GM20431 (cell line): Measurements from ENCODE around the gene VGLL3.

ENCODE experiments used
- in situ Hi-C: fragments of 300-500 bp; cut with MseI, MboI; formaldehyde crosslinking; loops from one replicate; pipeline ENCODE4 v1.15.0; 2020; ENCODE audit warnings: low sequenced_read_pairs; ENCODE audit not compliant: unreplicated experiment

The VGLL3 gene

GRCh38 chr3:86960550-86960949 is 30.4 kb downstream of the VGLL3 start:
- in situ Hi-C loops = loop anchor here (25.0 kb wide), 1 partner anchor 202 kb away; no protein-coding TSS in a partner anchor

GRCh38 chr3:86958534-86958933 is 32.4 kb downstream of the VGLL3 start:
- in situ Hi-C loops = loop anchor here (25.0 kb wide), 1 partner anchor 204 kb away; no protein-coding TSS in a partner anchor

GRCh38 chr3:86954747-86955146 is 36.2 kb downstream of the VGLL3 start:
- in situ Hi-C loops = loop anchor here (25.0 kb wide), 1 partner anchor 208 kb away; no protein-coding TSS in a partner anchor

GRCh38 chr3:86954226-86954625 is 36.7 kb downstream of the VGLL3 start:
- in situ Hi-C loops = loop anchor here (25.0 kb wide), 1 partner anchor 208 kb away; no protein-coding TSS in a partner anchor

- in situ Hi-C loops = loop anchor here (25.0 kb wide), 1 partner anchor 211 kb away; no protein-coding TSS in a partner anchor
Measured at GRCh38 chr3:86951322-86951721, 39.6 kb downstream of the VGLL3 start.

- in situ Hi-C loops = loop anchor here (25.0 kb wide), 1 partner anchor 212 kb away; no protein-coding TSS in a partner anchor
Measured at GRCh38 chr3:86950717-86951116, 40.2 kb downstream of the VGLL3 start.

DNA sequence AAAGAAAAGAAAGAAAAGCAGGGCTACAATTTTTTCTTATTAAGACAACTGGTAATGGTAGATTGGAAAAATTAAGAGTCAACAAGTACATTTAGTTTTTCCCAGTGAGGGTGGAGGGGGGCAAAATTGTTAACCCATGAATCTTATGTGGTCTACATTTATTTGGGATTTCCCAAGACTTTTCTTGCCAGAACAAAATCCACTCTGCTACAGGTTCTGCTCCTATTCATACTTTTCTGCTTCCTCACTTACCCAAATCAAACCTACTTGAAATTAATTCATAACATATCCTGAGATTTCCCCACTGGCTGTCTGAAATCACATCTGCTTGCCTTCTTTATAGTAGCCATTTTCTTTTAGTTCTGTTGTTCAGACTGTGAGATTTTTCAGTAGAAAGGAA is 41.1 kb downstream of the VGLL3 start:
- in situ Hi-C loops = loop anchor here (25.0 kb wide), 1 partner anchor 212 kb away; no protein-coding TSS in a partner anchor

- in situ Hi-C loops = no loop called here
Measured at GRCh38 chr3:86948822-86949221, 42.1 kb downstream of the VGLL3 start.

- in situ Hi-C loops = no loop called here
Measured at GRCh38 chr3:86942206-86942605, 48.7 kb downstream of the VGLL3 start.

GRCh38 chr3:86938416-86939105 is 52.4 kb downstream of the VGLL3 start:
- in situ Hi-C loops = no loop called here

- in situ Hi-C loops = no loop called here
Measured at GRCh38 chr3:86937306-86937791, 53.6 kb downstream of the VGLL3 start.

DNA sequence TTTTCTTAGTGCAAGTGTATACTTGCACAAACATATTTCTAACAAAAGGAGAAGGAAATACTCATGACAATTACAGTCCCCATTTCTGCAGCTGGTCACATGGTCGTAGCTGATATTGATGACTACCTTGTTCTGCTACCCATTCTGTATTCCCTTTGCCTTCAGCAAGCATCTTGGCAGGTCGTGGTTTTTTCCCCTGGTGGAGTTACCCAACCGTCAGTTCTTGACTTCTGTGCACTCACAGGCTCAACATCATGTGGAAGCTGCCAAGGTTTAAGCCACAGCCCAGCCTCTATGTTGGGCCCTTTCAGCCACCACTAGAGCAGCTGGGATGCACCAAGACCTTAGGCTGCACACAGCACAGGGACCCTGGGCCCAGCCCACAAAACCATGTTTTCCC is 56.1 kb downstream of the VGLL3 start:
- in situ Hi-C loops = no loop called here

- in situ Hi-C loops = no loop called here
Measured at GRCh38 chr3:86930831-86931230, 60.1 kb downstream of the VGLL3 start.

DNA sequence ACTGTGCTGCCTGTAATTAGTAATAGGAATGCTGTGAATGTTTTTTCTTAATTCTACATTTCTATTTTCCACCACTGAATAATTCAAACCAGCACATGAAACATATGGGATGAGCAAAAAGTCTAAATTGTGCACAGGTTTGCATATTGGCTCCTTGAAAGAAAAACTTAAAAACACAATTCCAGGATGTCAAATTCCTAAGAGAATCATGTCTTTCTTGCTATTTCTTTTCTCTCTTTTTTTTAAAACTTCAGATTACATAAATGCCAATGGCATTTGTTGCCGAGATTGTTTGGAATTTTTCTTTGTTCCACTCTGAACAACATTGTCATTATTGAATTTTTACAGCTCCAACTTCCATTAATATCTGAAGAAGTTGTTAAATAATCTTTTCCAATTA is 60.8 kb downstream of the VGLL3 start:
- in situ Hi-C loops = no loop called here

- in situ Hi-C loops = no loop called here
Measured at GRCh38 chr3:86929046-86929445, 61.9 kb downstream of the VGLL3 start.

DNA sequence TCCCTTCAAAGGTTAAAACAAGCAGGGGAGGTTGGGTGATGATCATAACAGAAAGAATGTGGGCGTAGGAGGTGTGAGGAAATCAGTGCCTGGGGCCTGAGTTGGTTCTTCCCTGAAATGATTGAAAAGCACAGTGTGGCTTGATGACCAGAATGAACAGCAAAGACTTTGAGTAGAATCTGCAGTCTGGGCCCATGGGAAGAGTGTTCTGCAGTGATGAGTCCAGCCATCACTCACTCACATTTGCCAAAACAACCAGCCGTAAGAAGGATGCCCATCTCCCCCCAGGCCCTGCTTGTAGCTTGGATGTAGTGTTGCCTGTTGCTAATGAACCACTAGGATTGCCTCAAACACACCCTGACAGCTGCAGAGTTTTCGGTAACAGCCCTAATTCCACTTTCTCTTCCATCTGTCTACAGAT is 67.9 kb downstream of the VGLL3 start:
- in situ Hi-C loops = no loop called here

- in situ Hi-C loops = no loop called here
Measured at GRCh38 chr3:86921971-86922680, 68.8 kb downstream of the VGLL3 start.

DNA sequence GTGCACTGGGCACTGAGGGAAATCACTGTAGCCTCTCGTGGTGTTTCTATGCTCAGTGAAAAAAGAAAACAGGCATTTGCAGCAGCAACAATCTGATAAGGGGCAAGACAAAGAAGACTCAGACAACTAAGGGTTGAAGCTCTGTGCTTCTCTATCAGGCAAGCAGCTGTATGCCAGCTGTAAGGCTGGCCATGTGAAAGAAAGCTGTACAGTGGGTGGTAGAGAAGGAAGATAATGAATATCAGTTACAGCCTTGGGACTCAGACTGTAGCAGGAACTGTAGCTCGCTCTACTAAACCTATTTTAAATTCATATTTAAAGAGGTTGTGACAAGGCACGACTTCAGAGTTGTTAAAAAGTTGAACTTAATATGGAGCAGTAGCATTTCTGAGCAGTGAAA is 76.3 kb downstream of the VGLL3 start:
- in situ Hi-C loops = no loop called here

GRCh38 chr3:86913160-86913559 is 77.8 kb downstream of the VGLL3 start:
- in situ Hi-C loops = no loop called here

DNA sequence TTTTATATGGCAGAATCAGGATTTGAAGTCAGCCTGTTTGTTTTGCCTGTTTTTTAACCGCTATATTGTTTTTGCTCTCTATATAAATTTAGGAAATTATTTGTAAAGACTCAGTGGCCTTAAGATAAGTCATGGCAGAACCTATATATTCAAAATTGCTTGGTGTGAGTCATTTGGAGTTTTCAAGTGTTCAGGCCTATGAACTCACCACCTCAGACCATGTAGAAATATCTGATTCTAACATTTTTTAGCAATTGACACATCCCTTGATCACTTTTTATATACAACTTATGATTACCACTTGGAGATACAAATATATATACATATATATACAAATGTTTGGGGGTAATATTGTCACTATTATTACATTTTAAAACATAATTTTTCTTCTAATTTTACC is 95.7 kb downstream of the VGLL3 start:
- in situ Hi-C loops = no loop called here

DNA sequence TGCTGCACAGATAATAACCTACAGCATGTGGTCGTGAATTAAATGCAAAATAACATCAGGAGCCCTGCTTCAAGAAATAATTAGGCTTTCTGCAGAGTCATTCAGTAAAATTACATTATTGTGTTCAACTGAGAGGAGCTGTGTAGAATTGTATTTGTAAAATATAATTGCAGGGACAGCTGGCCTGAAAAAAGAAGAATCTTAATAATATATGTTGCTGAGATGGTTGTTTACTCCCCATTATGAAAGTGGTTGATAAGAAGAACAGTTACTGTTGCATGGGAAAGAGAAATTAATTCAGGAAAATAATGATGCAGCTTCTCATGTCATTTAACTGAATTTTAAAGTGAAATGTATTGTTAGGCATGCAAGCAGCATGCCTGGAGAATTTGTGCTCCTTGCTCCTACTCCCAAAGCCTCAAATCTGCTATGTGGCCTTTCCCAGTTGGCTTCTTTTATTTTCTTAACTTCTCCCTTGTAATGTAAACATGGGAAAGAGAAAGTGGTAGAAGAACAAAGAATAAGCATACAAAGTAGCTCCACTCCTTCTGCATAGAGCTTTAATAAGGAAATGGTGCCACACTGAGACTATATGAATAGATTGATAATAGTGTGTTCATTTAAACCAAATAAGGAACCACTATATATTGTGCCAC is 100.1 kb downstream of the VGLL3 start:
- in situ Hi-C loops = no loop called here
